Activated CD8-positive, alpha-beta T cell treated with anti-CD3 and anti-CD28 coated beads for 36 hours (primary cell): ENCODE results near the gene GIGYF1. TPM values are rescaled to one million over a fixed set of nuclear protein-coding genes. Genes with fewer than 3 reads are reported as not detected.

Experiments used
- ATAC-seq: fragments of 200-7000 bp; cut with Tn5 transposase; one replicate; pipeline ENCODE4 v1.10.0; 2021; ENCODE audit warnings: mild to moderate bottlenecking, moderate library complexity
- CTCF ChIA-PET: fragments of 350-600 bp; sonication (Branson Sonifier 250); formaldehyde crosslinking; loops from one replicate; lab custom pipeline; 2021; ENCODE audit warnings: antibody characterized with exemption; lab: Charles Lee
- POLR2A ChIA-PET: fragments of 350-600 bp; sonication (Branson Sonifier 250); formaldehyde crosslinking; loops from one replicate; lab custom pipeline; 2021; ENCODE audit warnings: antibody characterized with exemption; lab: Charles Lee
- DNase-seq: peaks from one replicate; pipeline ENCODE4 v3.0.0-alpha.2; 2020
- H3K27ac Mint-ChIP-seq: one replicate; pipeline ENCODE4 v1.8.0; 2021; ENCODE audit warnings: mild to moderate bottlenecking, mixed read lengths
- H3K27me3 Mint-ChIP-seq: one replicate; pipeline ENCODE4 v1.8.0; 2021; ENCODE audit warnings: mixed read lengths
- H3K36me3 Mint-ChIP-seq: one replicate; pipeline ENCODE4 v1.8.0; 2021; ENCODE audit warnings: low read depth, mixed read lengths
- H3K4me1 Mint-ChIP-seq: one replicate; pipeline ENCODE4 v1.8.0; 2021; ENCODE audit warnings: low read depth, mixed read lengths
- H3K4me3 Mint-ChIP-seq: one replicate; pipeline ENCODE4 v1.8.0; 2021; ENCODE audit warnings: mild to moderate bottlenecking, moderate library complexity, mixed read lengths
- H3K9me3 Mint-ChIP-seq: one replicate; pipeline ENCODE4 v1.8.0; 2021; ENCODE audit warnings: mixed read lengths
- CTCF ChIP-seq: fragments of 200-600 bp; IDR thresholded peaks from one replicate; pipeline ENCODE4 v1.8.0; 2022; ENCODE audit warnings: antibody characterized with exemption, mild to moderate bottlenecking
- intact Hi-C: fragments of 100-400 bp; cut with micrococcal nuclease; formaldehyde crosslinking; loops from one replicate; pipeline ENCODE4 v1.10.0; 2022
- total RNA-seq, 2 experiments: library from RNA; stranded (reverse); gene quantifications; one replicate each; pipeline ENCODE4 v1.2.3, GENCODE V29; 2021

GIGYF1 gene
- total RNA-seq, 2 experiments from 2014 or later, result 36.9 to 41.5 TPM

- H3K4me1 Mint-ChIP-seq, result no peaks in the 10 kb centered on the region
- H3K36me3 Mint-ChIP-seq, result no peaks in the 10 kb centered on the region
- ATAC-seq (no peak), DNase-seq (no peak)
- no peaks in the 10 kb centered on the region for H3K9me3 Mint-ChIP-seq
- H3K27me3 Mint-ChIP-seq, result no peaks in the 10 kb centered on the region
- CTCF ChIA-PET, result no interaction called here
- no peak within 1 kb of the TSS for H3K4me3 Mint-ChIP-seq
- POLR2A ChIA-PET, result interaction anchor here (0.9 kb wide), 1 partner anchor 9 kb away, joined by 3 read pairs; no protein-coding TSS in a partner anchor
- H3K27ac Mint-ChIP-seq, result no peak within 1 kb of the TSS
- TF ChIP-seq CTCF, result no peak
- intact Hi-C loops, result no loop called here
Measured at GRCh38 chr7:100641463-100641859, 52.6 kb downstream of the GIGYF1 start, which contains the start of gene TFR2. TFR2 (minus strand) TSS chr7:100641552; CDS start chr7:100641509, 43 bp downstream.

GRCh38 chr7:100640517-100641440 lies 53.3 kb downstream of the GIGYF1 start:
- no peaks in the 10 kb centered on the region for H3K27me3 Mint-ChIP-seq
- no peak overlapping the region for H3K27ac Mint-ChIP-seq

GRCh38 chr7:100639995-100640516 lies 54.0 kb downstream of the GIGYF1 start:
- CTCF ChIA-PET, result interaction anchor here (0.5 to 1.9 kb wide), 2 partner anchors 10 to 176 kb away, joined by 3 to 6 read pairs; no protein-coding TSS in a partner anchor
- TF ChIP-seq CTCF, result no peak
- POLR2A ChIA-PET, result interaction anchor here (0.6 to 0.7 kb wide), 3 partner anchors 12 to 57 kb away, joined by 3 read pairs; no protein-coding TSS in a partner anchor
- ATAC-seq, result no peak
- H3K9me3 Mint-ChIP-seq, result no peaks in the 10 kb centered on the region
- H3K36me3 Mint-ChIP-seq, result peaks cover 3% of the 10 kb centered on the region
- no peaks in the 10 kb centered on the region for H3K27me3 Mint-ChIP-seq
- no peak for DNase-seq
- intact Hi-C loops, result no loop called here
- no peak overlapping the region for H3K4me3 Mint-ChIP-seq
- no peaks in the 10 kb centered on the region for H3K4me1 Mint-ChIP-seq
- no peak overlapping the region for H3K27ac Mint-ChIP-seq

More at GRCh38 chr7:100640517-100641440, 53.3 kb downstream of the GIGYF1 start:
- no peaks in the 10 kb centered on the region for H3K9me3 Mint-ChIP-seq
- intact Hi-C loops, result no loop called here
- ChIA-PET POLR2A (no interaction called here), CTCF (interaction anchor here (0.5 kb wide), 1 partner anchor 175 kb away, joined by 3 read pairs; no protein-coding TSS in a partner anchor)
- peaks cover 2% of the 10 kb centered on the region for H3K36me3 Mint-ChIP-seq
- no peaks in the 10 kb centered on the region for H3K4me1 Mint-ChIP-seq
- no peak for TF ChIP-seq CTCF
- DNase-seq (no peak), ATAC-seq (no peak)
- no peak overlapping the region for H3K4me3 Mint-ChIP-seq

- Mint-ChIP-seq H3K27me3 (peaks cover 4% of the 10 kb centered on the region), H3K36me3 (peaks cover 6% of the 10 kb centered on the region), H3K9me3 (no peaks in the 10 kb centered on the region), H3K27ac (peak overlapping the region; percentile 93), H3K4me1 (peaks cover 23% of the 10 kb centered on the region), H3K4me3 (peak overlapping the region; percentile 82)
- peak; percentile 51 for TF ChIP-seq CTCF
- DNase-seq (peak; percentile 73), ATAC-seq (peak; percentile 77)
- POLR2A ChIA-PET, result interaction anchor here (0.5 to 1.3 kb wide), 9 partner anchors 17 to 576 kb away, joined by 3 to 4 read pairs (median 3); partner anchors contain the start of genes MOSPD3 and POP7
- intact Hi-C loops, result no loop called here
- CTCF ChIA-PET, result interaction anchor here (0.9 to 4.2 kb wide), 17 partner anchors 7 to 219 kb away, joined by 3 to 46 read pairs (median 6); partner anchors contain the start of genes FBXO24, GIGYF1, LRCH4 and MOSPD3
Measured at GRCh38 chr7:100632951-100633717, 60.9 kb downstream of the GIGYF1 start.
